NCI-H1092 (cell line): ENCODE data around the gene CUEDC1.

ENCODE experiments used
- DNase-seq: peaks from one replicate; lab custom pipeline; 2025; lab: John Stamatoyannopoulos, UW

The CUEDC1 gene

GRCh38 chr17:57957120-57957850 is 2.1 kb upstream of the CUEDC1 start:
- no peak for DNase-seq

- DNase-seq: no peak
These were observed 1.3 kb upstream of the CUEDC1 start for GRCh38 chr17:57956291-57957119.

GRCh38 chr17:57954397-57955182 is 622 bp downstream of the CUEDC1 start:
- peak; percentile 17 for DNase-seq

- no peak for DNase-seq
These were observed 1.4 kb downstream of the CUEDC1 start for GRCh38 chr17:57953705-57954396.

GRCh38 chr17:57953219-57953618 is 2.0 kb downstream of the CUEDC1 start:
- DNase-seq: no peak

GRCh38 chr17:57949649-57950048 is 5.6 kb downstream of the CUEDC1 start:
- no peak for DNase-seq

- no peak for DNase-seq
These were observed 6.4 kb downstream of the CUEDC1 start for GRCh38 chr17:57948555-57949420.

GRCh38 chr17:57948169-57948554 is 7.0 kb downstream of the CUEDC1 start:
- no peak for DNase-seq

GRCh38 chr17:57947369-57947768 is 7.8 kb downstream of the CUEDC1 start:
- DNase-seq: no peak

- DNase-seq: no peak
These were observed 8.3 kb downstream of the CUEDC1 start for GRCh38 chr17:57946798-57947358.

- no peak for DNase-seq
These were observed 9.0 kb downstream of the CUEDC1 start for GRCh38 chr17:57945996-57946797.

GRCh38 chr17:57944908-57945307 is 10.3 kb downstream of the CUEDC1 start:
- DNase-seq: no peak

- DNase-seq: no peak
These were observed 11.6 kb downstream of the CUEDC1 start for GRCh38 chr17:57943645-57944044.

GRCh38 chr17:57943140-57943539 is 12.1 kb downstream of the CUEDC1 start:
- DNase-seq: no peak

GRCh38 chr17:57941384-57942370 is 13.5 kb downstream of the CUEDC1 start:
- DNase-seq: no peak

- DNase-seq: no peak
These were observed 14.4 kb downstream of the CUEDC1 start for GRCh38 chr17:57940653-57941329.

- peak; percentile 58 for DNase-seq
These were observed 15.0 kb downstream of the CUEDC1 start for GRCh38 chr17:57940231-57940630.

- peak; percentile 58 for DNase-seq
These were observed 15.4 kb downstream of the CUEDC1 start for GRCh38 chr17:57939797-57940196.
